Kidney (tissue), 14 donors: Measurements from ENCODE around the gene GALNT14. TPM values are rescaled to one million over a fixed set of nuclear protein-coding genes. Genes with fewer than 3 reads are reported as not detected.

ENCODE experiments used
- DNase-seq, 5 donors: peaks; one replicate each; pipeline ENCODE4 v3.0.0-alpha.2; 2013 to 2020
- FAIRE-seq: peaks from 2 replicates; lab custom pipeline; 2012; peaks lifted over from hg19 to GRCh38; lab: Jason Lieb, UNC
- H3K27ac ChIP-seq, 2 donors: one replicate each; pipeline ENCODE4 v1.7.0; 2013; ENCODE audit warnings: low read depth in 2 of 2, low read length in 2 of 2, inconsistent platforms in 1 of 2
- H3K27me3 ChIP-seq: one replicate; pipeline ENCODE4 v1.7.1; 2013; ENCODE audit warnings: low read length, inconsistent platforms; ENCODE audit not compliant: control insufficient read depth, insufficient read depth
- H3K36me3 ChIP-seq, 3 donors: one replicate each; pipeline versions ENCODE4 v1.7.0 to v1.7.1; 2013; ENCODE audit warnings: low read length in 3 of 3, control low read depth in 1 of 3, inconsistent platforms in 1 of 3; ENCODE audit not compliant: insufficient read depth in 3 of 3, control insufficient read depth in 2 of 3
- H3K4me1 ChIP-seq, 3 donors: one replicate each; pipeline versions ENCODE4 v1.7.0 to v1.7.1; 2013; ENCODE audit warnings: low read length in 3 of 3, inconsistent platforms in 1 of 3, low read depth in 1 of 3; ENCODE audit not compliant: control insufficient read depth in 2 of 3, insufficient read depth in 2 of 3
- H3K4me3 ChIP-seq, 3 donors: one replicate each; pipeline versions ENCODE4 v1.7.0 to v1.8.1; 2013; ENCODE audit warnings: low read length in 3 of 3, control low read depth in 1 of 3, inconsistent platforms in 1 of 3
- H3K9ac ChIP-seq, 3 donors: one replicate each; pipeline versions ENCODE4 v1.7.0 to v1.7.1; 2013; ENCODE audit warnings: low read length in 3 of 3, control low read depth in 1 of 3, inconsistent platforms in 1 of 3
- H3K9me3 ChIP-seq, 3 donors: one replicate each; pipeline versions ENCODE4 v1.7.0 to v1.7.1; 2013; ENCODE audit warnings: low read length in 3 of 3, control low read depth in 1 of 3, inconsistent platforms in 1 of 3; ENCODE audit not compliant: control insufficient read depth in 2 of 3, insufficient read depth in 1 of 3
- intact Hi-C: fragments of 100-400 bp; cut with DNase I; formaldehyde crosslinking; loops from one replicate; pipeline ENCODE4 v1.11.1; 2022
- polyA plus RNA-seq: library from polyadenylated mRNA; stranded (reverse); fragments of 350-450 nt; fragmentation: Illumina TruSeq; extraction: RNeasy Lipid Tissue Mini Kit (QIAGEN cat#74804); gene quantifications from one replicate; pipeline ENCODE4 v1.2.3, GENCODE V29; 2014; ENCODE audit warnings: low read depth, low replicate concordance; ENCODE audit not compliant: insufficient read depth
- total RNA-seq: library from RNA; stranded (reverse); fragmentation: NEBNext Ultra II Directional; extraction: Animal tissue kit (Norgen Biotek cat#: 25700); gene quantifications from one replicate; pipeline ENCODE4 v1.2.1, GENCODE V29; 2021
- TF ChIP-seq, protein P1 (sequence below): IDR thresholded peaks from 3 replicates; pipeline ENCODE4 v1.5.1; 2012; ENCODE audit warnings: mild to moderate bottlenecking, moderate library complexity, borderline replicate concordance; ENCODE audit not compliant: insufficient read depth; ENCODE audit errors: extremely low read depth
- donor health status: control.
- donor health status: control.
- donor health status: control.
- donor health status: control.
- donor health status: control.
- donor health status: DM: yes; HTN: yes; CAD: no.
- donor health status: Normal renal cell carcinoma (clear cell type).

GALNT14 gene
- total and polyA plus RNA-seq, 2 donors from 2014 or later: 84.6 to 90.3 TPM

DNA sequence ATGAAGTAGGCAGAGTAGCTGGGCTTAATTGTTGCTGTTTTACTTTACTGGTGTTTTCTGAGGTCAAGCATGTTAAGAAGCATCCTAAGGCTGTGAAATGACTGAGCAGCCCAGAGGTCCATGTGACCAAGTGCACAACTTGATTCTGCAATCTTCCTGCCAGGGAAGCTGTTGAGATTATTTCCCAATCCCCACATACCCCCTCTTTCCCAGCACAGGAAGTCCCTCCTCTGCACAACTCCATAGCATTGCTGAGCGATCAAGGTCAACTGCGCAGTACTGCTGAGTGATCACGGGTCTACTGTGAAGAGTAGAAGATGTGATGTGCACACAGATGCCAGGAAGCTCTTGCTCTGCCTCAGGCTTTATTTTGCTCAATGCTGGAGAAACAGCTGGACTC, 105.8 kb downstream of the GALNT14 start:
- H3K4me3 ChIP-seq: no peak overlapping the region
- H3K36me3 ChIP-seq: peaks cover 0 to 2% (median 0%) of the 10 kb centered on the region in 3 donors
- FAIRE-seq: no peak
- no peak overlapping the region for H3K27ac ChIP-seq
- intact Hi-C loops: no loop called here
- no peak for DNase-seq
- H3K9me3 ChIP-seq: peaks cover 0 to 12% (median 0%) of the 10 kb centered on the region in 3 donors
- TF ChIP-seq, protein P1, sequence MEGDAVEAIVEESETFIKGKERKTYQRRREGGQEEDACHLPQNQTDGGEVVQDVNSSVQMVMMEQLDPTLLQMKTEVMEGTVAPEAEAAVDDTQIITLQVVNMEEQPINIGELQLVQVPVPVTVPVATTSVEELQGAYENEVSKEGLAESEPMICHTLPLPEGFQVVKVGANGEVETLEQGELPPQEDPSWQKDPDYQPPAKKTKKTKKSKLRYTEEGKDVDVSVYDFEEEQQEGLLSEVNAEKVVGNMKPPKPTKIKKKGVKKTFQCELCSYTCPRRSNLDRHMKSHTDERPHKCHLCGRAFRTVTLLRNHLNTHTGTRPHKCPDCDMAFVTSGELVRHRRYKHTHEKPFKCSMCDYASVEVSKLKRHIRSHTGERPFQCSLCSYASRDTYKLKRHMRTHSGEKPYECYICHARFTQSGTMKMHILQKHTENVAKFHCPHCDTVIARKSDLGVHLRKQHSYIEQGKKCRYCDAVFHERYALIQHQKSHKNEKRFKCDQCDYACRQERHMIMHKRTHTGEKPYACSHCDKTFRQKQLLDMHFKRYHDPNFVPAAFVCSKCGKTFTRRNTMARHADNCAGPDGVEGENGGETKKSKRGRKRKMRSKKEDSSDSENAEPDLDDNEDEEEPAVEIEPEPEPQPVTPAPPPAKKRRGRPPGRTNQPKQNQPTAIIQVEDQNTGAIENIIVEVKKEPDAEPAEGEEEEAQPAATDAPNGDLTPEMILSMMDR: no peak
- H3K9ac ChIP-seq: no peak overlapping the region
- H3K4me1 ChIP-seq: peaks cover 0 to 2% (median 0%) of the 10 kb centered on the region in 3 donors
- no peaks in the 10 kb centered on the region for H3K27me3 ChIP-seq

GRCh38 chr2:31031132-31031706, 107.0 kb downstream of the GALNT14 start:
- no peak overlapping the region for H3K9ac ChIP-seq
- H3K27me3 ChIP-seq: no peaks in the 10 kb centered on the region
- FAIRE-seq (no peak), DNase-seq (no peak)
- TF ChIP-seq, protein P1: no peak
- no peak overlapping the region for H3K27ac ChIP-seq
- peaks cover 0 to 2% (median 0%) of the 10 kb centered on the region in 3 donors for H3K4me1 ChIP-seq
- no peak overlapping the region for H3K4me3 ChIP-seq
- peaks cover 0 to 2% (median 0%) of the 10 kb centered on the region in 3 donors for H3K36me3 ChIP-seq
- intact Hi-C loops: no loop called here
- H3K9me3 ChIP-seq: no peaks in the 10 kb centered on the region

GRCh38 chr2:31028417-31028816, 109.8 kb downstream of the GALNT14 start:
- DNase-seq (no peak), FAIRE-seq (no peak)
- H3K9me3 ChIP-seq: no peaks in the 10 kb centered on the region
- no peak overlapping the region for H3K4me3 ChIP-seq
- H3K27ac ChIP-seq: no peak overlapping the region
- H3K27me3 ChIP-seq: no peaks in the 10 kb centered on the region
- H3K36me3 ChIP-seq: peaks cover 0 to 2% (median 0%) of the 10 kb centered on the region in 3 donors
- H3K4me1 ChIP-seq: peaks cover 0 to 2% (median 0%) of the 10 kb centered on the region in 3 donors
- TF ChIP-seq, protein P1: no peak
- intact Hi-C loops: no loop called here
- no peak overlapping the region for H3K9ac ChIP-seq

- FAIRE-seq (no peak), DNase-seq (no peak)
- Histone ChIP-seq H3K27me3 (no peaks in the 10 kb centered on the region), H3K4me3 (no peak overlapping the region), H3K9me3 (no peaks in the 10 kb centered on the region), H3K36me3 (peaks cover 0 to 2% (median 0%) of the 10 kb centered on the region in 3 donors), H3K4me1 (peaks cover 0 to 2% (median 0%) of the 10 kb centered on the region in 3 donors), H3K9ac (no peak overlapping the region), H3K27ac (no peak overlapping the region)
- TF ChIP-seq, protein P1: no peak
- intact Hi-C loops: no loop called here
Measured at GRCh38 chr2:31027549-31027948, 110.7 kb downstream of the GALNT14 start.
